ENCODE data around the gene WNK4. TPM values are rescaled to one million over a fixed set of nuclear protein-coding genes. Genes with fewer than 3 reads are reported as not detected.

WNK4 gene
- total and polyA plus RNA-seq, 2 experiments from 2014 or later = 0.10 to 0.65 TPM

- Histone ChIP-seq H2AFZ (no peak within 1 kb of the TSS), H4K20me1 (replicated peaks; ENCODE audit: insufficient read depth) (peaks cover 22% of the 10 kb centered on the region), H3K36me3 (ENCODE audit: insufficient read depth) (peaks cover 40% of the 10 kb centered on the region), H3K27me3 (ENCODE audit: insufficient read depth) (no peaks in the 10 kb centered on the region), H3K4me1 (ENCODE audit: insufficient read depth) (no peaks in the 10 kb centered on the region), H3K79me2 (replicated peaks; ENCODE audit: insufficient read depth) (no peaks in the 10 kb centered on the region), H3K4me3 (no peak within 1 kb of the TSS), H3F3A (replicated peaks; ENCODE audit: low read depth) (peaks cover 22% of the 10 kb centered on the region), H3K4me2 (no peak within 1 kb of the TSS), H3K27ac (ENCODE audit: low read depth) (no peak within 1 kb of the TSS), H3K9me2 (ENCODE audit: insufficient read depth) (no peaks in the 10 kb centered on the region)
- Mint-ChIP-seq H3K27ac (no peak within 1 kb of the TSS), H3K4me3 (no peak within 1 kb of the TSS), H3K36me3 (ENCODE audit: low read depth) (peaks cover 67% of the 10 kb centered on the region), H3K9me3 (no peaks in the 10 kb centered on the region; the same call in 2 of the 3 replicates), H3K27me3 (ENCODE audit: insufficient read depth, low read depth, poor library complexity) (peaks cover 7% of the 10 kb centered on the region), H3K4me1 (peaks cover 3% of the 10 kb centered on the region; the same call in 1 of the 3 replicates)
- no peak for DNase-seq (ENCODE audit: low spot score)
- ATAC-seq = no peak
- TF ChIP-seq STAT1 (IDR thresholded peaks at IDR 0.05; ENCODE audit: unreplicated experiment) (no peak), CTCF (conservative IDR thresholded peaks at IDR 0.05; ENCODE audit: low read depth in 2 of 2) (no peak), REST (IDR thresholded peaks at IDR 0.05; ENCODE audit: unreplicated experiment) (no peak), ZNF331 (CRISPR knock-in tag; IDR thresholded peaks at IDR 0.05; ENCODE audit: low read depth) (no peak), JUNB (IDR thresholded peaks at IDR 0.05; ENCODE audit: unreplicated experiment) (no peak), NANOG (IDR thresholded peaks at IDR 0.05; ENCODE audit: borderline replicate concordance) (no peak), EZH2 (IDR thresholded peaks at IDR 0.05; ENCODE audit: low read depth, unreplicated experiment) (no peak), ZNF114 (CRISPR knock-in tag; IDR thresholded peaks at IDR 0.05) (no peak), EZH2phosphoT487 (IDR thresholded peaks at IDR 0.05; ENCODE audit: unreplicated experiment) (no peak)
These were observed 63.9 kb downstream of the WNK4 start, which contains the start of gene AOC2 for GRCh38 chr17:42844271-42844670. AOC2 (plus strand) TSS chr17:42844580; CDS start chr17:42844627, 47 bp downstream.

Data from GM23338 (cell line).